Activated naive CD4-positive, alpha-beta T cell treated with Interleukin-2 at 50 U/mL for 16 hours (primary cell): Measurements from ENCODE around the gene GSTT2.

ENCODE experiments used
- DNase-seq: peaks from one replicate; pipeline ENCODE4 v3.0.0-alpha.2; 2020

The GSTT2 gene

DNA sequence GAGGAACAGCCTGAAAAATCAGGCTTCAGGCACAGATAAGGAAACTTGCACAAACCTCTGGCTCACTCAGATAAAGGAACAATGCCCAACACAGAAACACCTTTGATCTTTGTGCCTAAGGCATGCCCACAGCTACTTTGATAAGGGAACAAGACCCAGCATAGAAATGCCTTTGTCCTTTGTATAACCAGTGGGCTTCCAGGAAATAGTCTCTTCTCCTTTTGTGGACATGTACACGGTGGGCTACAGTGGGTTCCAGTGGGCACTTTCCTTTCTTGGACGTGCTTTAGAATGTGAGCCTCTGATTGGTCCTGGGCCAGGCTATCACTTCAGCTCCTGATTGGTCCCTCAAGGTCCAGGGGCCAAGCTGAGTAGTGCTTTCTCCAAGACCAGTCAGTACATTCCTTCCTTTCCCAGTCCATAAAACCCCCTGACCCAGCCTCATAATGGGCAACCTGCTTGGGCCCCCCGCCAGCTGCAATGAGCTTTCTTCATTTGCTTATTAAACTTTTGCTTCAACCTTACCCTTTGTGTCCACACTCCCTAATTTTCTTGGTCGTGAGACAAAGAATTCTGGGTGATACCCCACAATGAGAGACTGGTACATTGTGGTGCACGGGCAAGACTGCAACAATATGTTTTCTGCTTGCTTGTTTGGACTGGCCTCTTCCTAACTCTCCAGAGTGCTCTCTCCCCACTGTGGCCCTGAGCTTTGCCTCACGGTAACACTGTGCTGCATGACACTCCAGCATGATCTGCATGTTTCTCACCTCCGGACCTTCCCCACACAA lies 29.5 kb downstream of the GSTT2 start:
- no peak for DNase-seq

DNA sequence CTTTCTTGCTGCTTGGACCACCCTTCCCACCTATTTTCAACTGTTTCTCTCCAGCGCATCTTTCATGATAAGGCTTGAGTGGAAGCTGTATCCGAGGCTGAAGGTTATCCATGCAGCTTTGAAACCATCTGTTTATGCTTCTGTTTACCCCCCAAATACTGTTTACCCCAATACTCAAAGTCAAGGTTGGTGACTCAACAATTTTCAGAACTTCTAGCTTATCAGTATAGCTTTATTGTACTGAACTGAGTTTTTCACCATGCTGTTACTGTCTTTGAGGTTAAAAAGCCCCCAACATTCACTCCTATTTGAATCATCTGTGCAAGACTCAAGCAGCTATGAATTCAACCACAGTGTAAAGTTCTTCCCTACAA lies 30.1 kb downstream of the GSTT2 start:
- DNase-seq, result no peak

DNA sequence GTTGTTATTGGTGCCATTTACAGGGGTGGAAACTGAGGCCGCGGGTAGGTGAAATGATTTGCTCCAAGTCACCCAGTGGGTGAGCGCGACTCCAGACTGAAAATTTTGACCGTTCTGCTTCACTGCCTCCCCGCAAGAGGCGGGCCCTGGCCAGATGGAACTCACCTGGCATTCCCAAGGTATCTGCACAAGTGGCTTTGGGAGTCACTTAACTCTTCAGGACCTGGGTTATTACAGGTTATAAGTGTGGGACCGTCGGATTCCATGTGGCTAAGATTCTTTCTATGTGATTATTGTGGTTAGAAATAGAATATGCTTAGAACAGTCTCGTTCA lies 31.8 kb downstream of the GSTT2 start:
- DNase-seq, result no peak

DNA sequence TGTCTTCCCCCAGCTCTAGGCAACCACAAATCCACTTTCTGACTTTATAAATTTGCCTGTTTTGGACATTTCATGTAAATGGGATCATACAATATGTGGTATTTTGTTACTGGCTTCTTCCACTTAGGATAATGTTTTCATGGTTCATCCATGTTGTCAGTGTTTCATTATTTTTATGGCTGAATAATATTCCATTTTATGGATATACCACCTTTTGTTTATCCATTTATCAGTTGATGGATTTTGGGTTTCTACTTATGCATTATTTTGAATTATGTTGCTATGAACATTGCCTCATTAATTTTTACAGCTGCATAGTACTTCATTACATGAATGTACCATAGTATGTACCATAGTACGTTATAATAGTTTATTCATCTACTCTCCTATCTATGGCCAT lies 36.2 kb downstream of the GSTT2 start:
- DNase-seq, result no peak

DNA sequence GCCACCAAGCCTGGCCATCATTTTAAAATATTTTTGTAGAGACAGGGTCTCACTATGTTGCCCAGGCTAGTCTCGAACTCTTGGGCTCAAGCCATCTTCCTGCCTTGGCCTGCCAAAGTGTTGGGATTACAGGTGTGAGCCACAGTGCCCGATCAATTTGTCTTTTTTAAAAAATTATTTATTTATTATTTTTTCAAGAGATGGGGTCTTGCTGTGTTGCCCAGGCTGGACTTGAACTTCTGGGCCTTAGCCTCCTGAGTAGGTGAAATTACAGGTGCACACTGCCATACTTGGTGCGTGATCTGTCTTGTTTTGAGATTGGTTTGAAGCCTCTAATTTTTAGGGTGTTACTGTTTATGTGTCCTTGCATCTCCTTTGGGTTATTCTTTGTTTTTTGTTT lies 41.4 kb downstream of the GSTT2 start:
- no peak for DNase-seq

DNA sequence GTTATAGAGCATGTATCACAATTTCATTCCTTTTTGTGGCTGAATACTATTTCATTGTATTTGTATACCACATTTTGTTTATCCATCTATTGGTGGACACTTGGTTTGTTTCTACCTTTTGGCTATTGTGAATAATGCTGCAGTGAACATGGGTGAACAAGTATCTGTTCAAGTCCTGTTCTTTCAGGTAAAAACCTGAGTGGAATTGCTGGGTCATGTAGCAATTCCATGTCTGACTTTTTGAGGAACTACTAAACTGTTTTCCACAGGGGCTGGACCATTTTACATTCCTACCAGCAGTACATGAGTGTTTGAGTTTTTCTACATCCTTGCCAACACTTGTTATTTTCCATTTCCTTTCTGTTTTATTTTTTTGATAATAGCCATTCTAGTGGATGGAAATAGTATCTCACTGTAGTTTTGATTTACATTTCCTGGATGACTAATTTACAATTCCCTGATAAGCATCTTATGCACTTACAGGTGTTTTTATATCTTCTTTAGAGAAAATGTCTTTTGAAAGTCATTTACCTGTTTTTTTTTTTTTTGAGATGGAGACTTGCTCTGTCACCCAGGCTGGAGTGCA lies 43.4 kb downstream of the GSTT2 start:
- no peak for DNase-seq

DNA sequence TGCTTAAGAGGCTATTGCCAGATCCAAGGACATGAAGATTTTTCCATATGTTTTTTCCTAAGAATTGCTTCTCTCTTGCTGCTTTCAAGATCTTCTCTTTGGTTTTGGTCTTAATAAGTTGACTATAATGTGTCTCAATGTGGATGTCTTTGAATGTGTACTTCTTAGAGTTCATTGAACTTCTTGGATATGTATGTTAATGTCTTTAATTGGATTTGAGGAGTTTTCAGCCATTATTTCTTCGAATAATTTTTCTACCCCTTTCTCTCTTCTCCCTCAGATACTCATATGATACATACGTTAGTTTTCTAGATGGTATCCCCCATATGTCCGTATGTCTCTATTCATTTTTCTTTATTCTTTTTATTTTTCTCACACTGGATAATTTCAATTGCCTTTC lies 44.4 kb downstream of the GSTT2 start:
- no peak for DNase-seq

DNA sequence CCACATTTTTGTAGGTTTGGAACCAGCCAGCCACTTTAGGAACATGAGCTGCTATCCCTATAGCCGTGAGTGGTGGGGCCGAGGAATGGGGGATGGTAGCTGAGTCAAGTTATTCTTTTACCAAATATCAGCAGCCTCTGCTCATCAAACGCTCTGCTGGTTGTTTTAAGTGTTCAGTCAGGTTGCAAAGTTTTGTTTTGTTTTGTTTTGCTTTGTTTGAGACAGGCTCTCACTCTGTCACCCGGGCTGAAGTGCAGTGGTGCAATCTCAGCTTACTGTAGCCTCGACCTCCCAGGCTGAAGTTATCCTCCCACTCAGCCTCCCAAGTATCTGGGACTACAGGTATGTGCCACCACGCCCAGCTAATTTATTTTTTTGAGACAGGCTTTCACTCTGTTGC lies 45.5 kb downstream of the GSTT2 start:
- DNase-seq, result no peak

DNA sequence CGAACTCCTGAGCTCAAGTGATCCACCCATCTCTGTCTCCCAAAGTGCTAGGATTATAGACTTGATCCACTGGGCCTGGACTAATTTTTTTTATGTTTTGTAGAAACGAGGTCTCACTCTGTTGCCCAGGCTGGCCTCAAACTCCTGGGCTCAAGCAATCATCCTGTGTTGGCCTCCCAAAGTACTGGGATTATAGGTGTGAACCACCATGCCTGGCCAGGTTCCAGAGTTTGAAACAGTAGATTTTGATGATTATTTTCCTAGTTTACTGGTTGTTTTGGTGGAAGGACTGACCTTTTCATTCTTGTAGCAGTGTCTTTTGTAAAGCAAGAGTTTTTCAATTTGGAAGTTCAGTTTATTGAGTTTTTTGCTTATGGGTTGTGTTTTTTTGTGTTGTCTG lies 46.1 kb downstream of the GSTT2 start:
- no peak for DNase-seq

DNA sequence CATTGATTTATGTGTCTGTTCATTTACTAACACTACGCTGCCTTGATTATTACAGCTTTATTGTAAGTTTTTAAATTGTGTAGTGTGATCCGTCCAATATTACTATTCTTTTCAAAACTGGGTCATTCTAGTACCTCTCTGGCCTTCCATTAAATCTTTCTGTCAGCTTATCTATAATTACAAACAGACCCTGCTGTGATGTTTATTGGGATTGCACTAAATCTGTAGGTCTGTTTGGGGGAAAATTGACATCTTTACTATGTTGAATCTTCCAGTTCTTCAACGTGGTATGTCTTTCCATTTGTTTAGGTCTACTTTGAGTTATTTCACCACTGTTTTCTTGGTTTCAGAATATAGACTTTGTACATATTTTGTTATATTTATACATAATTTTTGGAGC lies 46.8 kb downstream of the GSTT2 start:
- no peak for DNase-seq

DNA sequence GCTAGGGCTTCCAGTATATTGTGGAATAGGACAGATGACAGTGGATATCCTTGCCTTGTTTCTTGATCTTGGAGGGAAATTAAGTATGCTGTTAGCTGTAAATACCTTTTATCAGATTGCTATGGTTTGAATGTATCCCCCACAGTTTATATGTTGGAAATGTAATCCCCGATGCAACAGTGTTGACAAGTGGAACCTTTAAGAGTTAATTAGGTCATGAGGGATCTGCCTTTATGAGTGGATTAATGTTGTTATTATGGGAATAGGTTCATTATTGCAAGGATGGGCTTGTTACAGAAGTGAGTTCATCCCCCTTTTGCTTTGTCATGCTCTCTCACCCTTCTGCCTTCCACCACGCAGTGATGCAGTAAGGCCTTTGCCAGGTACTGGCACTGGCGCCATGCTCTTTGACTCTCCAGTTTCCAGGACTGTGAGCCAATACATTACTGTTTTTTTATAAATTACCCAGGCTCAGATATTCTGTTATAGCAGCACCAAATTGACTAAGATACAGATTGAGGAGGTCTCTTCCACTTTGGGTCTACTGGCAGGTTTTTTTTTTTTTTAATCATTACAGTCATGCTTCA lies 47.5 kb downstream of the GSTT2 start:
- no peak for DNase-seq

DNA sequence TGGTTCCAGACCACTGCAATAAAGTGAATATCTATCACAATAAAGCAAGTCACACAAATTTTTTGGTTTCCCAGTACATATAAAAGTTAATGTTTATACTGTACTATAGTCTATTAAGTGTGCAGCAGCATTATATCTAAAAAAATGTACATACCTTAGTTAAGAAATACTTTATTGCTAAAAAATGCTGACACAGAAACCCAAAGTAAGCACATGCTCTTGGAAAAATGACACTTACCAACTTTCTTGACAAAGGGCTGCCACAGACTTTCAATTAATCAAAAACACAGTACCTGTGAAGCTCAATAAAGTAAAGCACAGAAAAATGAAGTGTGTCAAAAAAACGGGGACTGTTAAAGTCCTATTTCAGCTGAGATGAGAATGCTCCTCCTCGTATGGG lies 48.1 kb downstream of the GSTT2 start:
- DNase-seq, result no peak

DNA sequence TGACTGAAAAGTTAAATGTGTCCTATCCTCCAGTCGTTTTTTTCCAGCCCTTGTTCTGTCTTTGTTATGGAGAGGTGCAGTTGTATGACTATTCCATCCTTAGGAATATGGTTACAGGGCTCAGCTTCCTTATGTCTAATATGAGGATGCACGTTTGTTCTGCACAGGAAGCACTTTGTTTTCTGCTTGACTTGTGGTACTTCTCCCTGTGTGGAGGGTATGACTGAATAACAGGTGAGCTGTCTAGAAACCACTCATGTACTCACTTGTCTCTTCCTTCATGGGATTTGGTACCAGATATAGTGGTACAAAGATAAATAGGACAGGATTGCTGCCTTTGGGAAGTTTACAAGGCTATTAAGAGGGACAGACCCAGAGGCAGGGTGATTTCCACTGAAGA lies 48.6 kb downstream of the GSTT2 start:
- no peak for DNase-seq

DNA sequence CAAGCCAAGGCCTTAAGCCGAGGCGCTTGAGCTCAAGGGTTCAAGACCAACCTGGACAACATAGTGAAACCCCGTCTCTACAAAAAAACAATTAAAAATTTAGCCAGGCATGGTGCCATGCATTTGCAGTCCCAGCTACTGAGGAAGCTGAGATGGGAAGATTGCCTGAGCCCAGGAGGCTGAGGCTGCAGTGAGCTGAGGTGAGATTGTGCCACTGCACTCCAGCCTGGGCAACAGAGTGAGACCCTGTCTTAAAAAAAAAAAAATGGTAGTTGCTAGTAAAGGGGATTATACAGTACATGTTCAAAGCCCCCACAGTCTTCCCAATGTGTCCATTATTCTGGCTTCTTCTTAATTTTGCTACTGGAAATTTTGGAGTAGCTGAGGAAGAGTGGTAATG lies 49.4 kb downstream of the GSTT2 start:
- no peak for DNase-seq

DNA sequence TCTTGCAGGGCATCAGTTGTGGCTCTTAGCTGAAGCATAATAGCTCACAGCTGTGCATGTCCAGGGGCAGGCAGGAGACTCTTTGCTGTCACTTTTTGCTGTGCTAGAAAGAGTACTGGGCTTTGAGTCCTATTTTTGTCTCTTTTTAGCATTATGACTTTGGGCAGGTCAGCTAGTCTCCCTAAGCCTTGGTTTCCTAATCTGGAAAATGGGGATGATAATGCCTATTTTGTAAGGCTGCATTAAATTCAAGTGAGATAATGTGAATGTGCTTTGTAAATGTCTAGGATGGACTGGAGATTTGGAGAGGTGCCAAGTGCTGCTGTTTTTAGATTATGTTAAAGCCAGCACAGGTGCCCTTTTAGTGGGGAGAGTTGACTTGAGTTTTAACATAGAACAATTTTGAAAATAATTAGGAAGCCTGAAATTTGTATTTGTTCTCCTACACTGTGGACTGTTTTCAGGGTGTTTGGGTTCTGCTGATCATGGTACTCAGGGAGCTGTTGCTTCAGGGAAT lies 50.3 kb downstream of the GSTT2 start:
- no peak for DNase-seq
